GM18867 (cell line): ENCODE results near the gene CCDC192.

Experiments
- ATAC-seq: cut with Tn5 transposase; IDR thresholded peaks from one replicate; pipeline ENCODE4 v1.9.1; 2021; ENCODE audit warnings: mild to moderate bottlenecking, moderate library complexity; ENCODE audit not compliant: unreplicated experiment

CCDC192 gene

DNA sequence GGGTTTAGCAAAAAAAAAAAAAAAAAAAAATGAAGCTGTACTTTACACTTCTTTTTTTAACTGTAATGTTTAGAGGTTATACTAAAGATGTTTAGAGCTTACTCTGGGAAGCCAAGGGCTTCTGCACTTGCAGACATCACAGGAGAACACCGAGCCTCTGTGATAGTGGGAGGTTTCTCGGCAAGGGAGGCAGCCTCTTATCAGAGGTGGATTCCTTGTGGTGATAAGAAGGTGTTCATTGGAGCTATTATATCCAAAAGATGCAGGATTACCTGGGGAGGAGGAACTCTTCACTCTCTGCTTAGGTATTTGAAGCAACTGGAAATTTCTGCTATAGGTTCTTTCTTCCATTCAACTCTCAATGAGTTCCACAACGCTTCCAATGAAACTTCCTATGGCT lies 209.2 kb downstream of the CCDC192 start:
- no peak for ATAC-seq

DNA sequence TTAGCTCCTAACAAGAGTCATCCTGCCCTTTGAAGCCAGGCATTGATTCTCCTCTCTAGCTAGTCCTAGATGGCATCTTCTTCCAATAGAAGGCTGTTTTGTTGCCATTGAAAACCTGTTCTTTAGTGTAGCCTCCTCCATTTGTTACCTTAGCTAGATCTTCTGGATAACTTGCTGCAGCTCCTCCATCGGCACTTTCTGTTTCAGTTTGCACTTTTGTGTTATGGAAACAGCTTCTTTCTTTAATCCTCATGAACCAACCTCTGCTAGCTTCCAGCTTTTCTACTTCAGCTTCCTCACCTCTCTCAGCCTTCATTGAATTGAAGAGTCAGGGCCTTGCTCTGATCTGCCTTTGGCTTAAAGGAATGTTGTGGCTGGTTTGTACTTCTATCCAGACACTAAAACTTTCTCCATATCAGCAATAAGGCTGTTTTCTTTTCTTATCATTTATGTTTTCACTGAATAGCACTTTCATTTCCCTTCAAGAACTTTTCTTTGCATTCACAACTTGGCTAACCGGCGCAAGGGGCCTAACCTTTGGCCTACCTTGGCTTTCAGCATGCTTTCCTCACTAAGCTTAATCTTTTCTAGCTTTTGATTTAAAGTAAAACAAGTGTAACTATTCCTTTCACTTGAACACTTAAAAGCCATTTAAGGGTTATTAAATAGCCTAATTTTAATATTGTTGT lies 213.8 kb downstream of the CCDC192 start:
- ATAC-seq, result no peak

DNA sequence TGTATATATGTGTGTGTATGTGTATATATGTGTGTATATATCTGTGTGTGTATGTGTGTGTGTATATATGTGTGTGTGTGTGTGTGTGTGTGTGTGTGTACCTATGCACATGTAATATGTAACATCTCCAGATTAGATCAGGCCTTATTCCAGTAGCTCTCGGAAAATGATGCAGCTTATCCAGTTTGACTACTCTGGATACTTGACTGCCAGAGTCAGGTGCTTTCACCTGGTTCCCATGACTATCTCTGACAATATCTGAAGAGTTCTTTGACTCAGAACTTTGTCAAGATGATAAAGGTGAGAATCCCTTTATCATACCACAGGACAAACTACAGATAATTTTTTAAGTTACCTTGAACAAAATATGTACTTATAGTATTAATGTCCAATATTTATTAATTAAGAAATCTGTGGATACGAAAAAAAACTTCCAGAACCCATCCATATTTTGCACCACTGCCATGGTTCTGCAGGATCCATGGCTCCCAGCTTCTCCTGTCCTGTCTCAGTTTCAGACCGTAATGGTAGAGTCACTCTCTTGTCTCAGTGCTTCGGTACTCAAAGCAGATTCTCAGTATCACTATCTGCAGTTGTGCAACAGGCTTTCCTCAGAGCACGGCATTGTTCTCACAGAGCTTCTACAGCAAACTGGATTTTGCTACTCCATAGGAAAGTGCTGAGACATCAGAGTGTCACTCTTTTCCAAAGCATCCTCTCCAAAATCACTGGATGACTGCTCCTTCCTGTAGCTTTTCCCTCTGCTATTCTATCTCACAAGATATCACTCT lies 216.0 kb downstream of the CCDC192 start:
- ATAC-seq, result no peak

DNA sequence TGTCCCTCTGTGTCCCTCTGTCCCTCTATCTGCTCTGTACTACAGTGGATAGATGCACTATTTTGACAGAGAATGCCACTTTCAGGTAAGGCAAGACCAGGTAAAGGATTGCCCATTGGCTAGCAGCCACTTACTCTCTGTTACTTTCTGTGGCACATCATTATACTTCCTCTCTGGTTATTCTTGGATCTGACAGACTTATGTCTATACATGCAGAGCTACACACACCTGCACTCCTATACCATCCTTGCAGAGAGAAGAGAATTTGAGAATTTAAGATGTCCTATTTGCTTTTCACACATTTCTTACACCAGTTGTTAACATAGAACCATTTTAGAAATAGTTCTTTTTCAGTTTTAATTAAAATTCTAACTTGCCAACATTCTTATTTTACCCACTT lies 216.6 kb downstream of the CCDC192 start:
- ATAC-seq, result no peak

DNA sequence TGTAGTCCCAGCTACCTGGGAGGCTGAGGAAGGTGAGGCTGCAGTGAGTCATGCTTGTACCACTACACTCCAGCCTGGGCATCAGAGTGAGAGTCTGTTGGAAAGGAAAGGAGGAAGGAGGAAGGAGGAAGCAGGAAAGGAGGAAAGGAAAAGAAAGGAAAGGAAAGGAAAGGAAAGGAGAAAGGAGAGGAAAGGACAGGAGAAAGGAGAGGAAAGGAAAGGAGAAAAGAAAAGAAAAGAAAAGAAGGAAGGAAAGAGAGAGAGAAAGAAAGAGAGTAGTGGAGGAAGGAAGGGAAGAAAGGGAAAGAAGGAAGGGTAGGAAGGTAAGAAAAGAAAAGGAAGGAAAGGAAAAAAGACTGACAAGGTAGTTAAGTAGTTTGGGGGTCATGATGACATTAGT lies 217.7 kb downstream of the CCDC192 start:
- ATAC-seq, result no peak

DNA sequence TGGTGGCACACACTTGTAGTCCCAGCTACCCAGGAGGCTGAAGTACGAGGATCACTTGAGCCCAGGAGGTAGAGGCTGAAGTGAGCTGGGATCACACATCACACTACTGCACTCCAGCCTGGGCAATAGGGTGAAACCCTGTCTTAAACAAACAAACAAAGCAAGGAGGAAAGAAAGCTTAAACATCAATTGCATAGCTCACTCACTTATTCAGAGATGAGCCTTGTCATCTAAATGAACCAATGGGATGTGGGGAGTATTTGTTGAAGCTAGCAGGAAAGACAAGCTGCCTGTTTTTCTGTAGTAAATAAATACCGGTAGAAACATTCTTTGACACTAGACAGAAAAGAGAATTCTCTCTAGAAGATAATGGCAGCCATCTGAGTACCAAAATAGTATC lies 219.4 kb downstream of the CCDC192 start:
- no peak for ATAC-seq

DNA sequence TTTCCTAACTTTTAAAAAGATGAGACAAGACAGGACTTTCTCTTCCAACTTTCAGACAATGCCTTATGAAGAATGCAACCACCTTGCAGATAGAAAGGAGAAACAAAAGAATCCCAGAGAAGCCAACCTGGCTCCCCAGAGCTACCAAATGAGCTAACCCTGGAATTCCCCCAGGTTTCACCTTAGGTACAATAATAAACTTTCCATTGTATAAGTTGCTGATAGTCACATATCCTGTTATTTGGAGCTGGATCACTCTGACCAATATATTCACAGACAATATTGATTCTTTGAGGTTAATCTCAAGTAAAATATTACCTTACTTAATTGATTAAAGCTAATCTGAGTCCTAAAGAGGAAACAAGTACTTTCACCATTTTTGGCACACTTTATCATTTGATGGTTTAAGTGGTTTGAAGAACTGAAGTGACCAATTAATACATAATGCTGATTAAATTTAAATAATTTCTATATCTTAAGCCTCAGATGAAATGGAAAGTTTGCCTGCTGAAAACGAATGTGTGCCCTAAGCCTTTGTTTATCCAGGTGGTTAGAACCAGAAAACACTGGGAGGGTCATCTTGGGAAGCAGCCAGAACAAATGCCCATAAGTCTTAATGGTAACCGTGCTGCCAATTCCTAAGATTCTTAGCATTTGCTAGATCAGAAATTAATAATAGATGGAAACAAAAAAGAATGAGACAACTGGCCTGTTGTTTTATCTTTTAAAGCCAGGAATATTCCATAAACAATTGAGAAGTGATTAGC lies 220.8 kb downstream of the CCDC192 start:
- ATAC-seq, result no peak

DNA sequence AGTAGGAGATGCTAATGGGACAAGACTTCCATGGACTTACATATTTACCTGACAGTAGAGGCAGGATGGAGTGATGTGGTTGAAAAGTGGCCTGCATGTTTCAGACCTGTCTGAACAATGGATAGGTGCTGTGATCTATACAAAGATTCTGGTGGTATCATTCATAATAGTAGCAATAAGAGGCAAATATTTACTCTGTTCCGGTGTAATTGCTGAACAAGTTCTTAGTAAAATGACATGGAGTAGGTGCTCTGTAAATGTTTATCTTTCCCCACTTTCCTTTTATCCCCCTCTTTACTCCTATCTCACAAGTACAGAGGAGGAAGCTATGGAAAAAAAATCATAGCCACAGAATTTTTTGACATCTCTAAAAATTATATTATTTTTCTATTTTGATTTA lies 221.4 kb downstream of the CCDC192 start:
- no peak for ATAC-seq

DNA sequence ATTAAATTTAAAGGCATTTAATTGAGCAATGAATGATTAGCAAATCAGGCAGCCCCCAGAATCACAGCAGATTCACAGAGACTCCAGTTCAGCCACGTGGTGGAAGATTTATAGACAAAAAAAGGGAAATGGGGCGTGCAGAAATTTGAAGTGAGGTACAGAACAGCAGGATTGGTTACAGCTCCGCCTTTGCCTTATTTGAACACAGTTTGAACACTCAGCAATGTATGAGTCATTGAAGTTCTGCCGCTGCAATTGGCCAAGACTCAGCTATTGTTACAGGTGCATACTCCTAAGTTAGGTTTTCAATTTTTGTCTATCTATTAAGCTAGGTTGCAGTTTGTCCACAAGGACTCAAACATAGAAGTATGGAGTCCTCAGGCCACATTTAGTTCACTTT lies 222.7 kb downstream of the CCDC192 start:
- ATAC-seq, result no peak

DNA sequence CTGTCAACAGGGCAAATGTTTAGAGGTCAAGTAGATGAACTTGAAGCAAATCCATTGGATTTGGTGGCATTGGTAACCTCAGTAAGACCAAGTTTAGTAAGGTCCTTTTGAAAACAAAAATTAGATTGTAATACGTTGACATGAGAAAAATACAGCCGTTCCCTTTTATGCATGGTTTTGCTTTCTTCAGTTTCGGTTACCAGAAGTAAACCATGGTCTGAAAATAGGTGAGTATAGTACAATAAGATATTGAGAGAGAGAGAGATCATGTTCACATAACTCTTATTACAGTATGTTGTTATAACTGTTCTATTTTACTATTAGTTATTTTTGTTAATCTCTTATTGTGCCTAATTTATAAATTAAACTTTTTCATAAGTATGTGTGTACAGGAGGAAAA lies 223.8 kb downstream of the CCDC192 start:
- peak; percentile 59 for ATAC-seq

DNA sequence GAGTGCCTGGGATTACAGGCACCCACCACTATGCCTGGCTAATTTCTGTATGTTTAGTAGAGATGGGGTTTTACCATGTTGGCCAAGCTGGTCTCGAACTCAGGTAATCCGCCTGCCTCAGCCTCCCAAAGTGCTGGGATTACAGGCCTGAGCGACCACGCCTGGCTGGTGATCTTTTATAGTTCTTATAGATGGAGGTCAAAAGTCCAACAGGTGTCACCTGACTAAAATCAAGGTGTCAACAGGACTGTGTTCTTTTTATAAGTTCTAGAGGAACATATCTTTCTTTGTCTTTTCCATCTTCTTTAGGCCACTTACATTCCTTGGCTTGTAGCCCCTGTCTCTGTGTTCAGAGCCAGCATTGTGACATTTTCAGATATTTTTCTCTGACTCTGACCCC lies 224.9 kb downstream of the CCDC192 start:
- ATAC-seq, result no peak

DNA sequence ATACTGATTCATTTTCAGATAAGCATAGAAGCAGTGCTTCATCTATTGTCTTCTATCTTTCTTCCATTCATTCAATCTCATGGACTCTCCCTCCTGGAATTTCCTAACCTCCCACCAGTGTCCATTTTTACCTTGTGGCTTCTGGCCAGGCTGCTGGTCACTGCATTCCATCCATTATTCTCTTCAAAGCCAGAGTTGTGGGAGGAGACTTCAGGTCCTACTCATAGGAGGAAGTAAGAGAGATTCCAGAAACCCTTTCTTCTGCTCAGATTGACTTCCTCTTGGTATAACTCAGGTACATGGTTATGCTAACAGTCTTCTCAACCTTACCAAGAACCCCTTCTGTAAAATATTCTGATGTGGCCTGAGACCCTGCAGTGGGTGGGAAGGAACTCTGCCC lies 227.1 kb downstream of the CCDC192 start:
- ATAC-seq, result no peak

DNA sequence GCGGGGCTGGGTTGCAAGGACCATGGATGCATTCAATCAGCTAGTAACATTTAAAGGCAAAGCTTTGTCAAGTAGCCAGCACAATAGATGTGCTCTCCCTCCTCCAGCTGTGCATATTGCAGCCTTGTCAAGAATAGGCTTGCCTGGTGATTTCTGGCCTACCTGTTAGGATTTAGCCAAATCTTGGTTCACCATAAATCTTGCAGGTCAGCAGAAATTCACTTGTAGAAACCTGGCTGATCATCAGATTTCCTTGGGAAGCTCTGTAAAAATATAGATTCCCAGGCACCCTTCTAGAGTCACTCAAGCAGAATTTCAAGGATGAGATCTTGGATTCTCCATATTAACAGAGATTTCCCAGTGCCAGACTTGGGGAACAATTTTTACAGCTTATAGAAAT lies 228.2 kb downstream of the CCDC192 start:
- ATAC-seq, result no peak

DNA sequence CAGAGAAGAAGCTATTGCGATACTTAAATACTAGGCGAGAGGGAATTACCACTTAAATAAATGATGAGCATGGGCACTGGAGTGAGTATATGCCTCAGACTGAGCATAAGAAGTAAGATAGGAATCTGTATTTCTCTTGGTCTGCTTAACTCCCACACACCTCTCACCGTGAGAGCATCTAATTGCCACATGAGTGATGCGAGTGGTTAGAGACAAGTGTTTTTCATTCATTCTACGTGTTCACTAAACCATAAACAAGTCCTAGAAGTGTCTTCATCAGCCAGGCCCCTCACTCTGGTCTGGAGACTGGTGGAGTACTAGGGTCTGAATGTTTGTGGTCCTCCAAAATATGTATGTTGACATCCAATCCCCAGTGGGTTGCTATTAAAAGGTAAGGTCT lies 230.2 kb downstream of the CCDC192 start:
- ATAC-seq, result no peak

DNA sequence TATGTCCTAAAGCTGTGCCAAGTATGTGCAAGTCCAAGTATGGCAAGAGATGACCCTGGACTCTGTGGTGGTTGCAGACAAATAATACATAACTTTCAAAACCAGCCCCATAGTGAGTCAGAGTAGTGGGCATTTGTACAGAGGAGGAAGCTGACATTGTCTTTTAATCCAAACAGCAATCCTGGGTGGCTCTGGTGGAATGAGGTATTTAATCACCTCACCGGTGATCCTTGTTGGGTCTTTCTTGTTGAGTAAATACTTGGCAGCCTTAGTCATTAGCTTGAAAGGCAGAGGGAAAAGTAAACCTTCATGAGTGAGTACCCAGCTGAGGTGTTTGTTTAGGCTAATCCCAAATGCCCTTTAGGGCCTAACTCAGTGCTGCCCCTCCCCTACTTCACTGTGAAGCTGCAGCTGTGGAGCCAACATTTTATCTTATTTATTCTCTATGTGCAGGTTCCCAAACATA lies 231.6 kb downstream of the CCDC192 start:
- no peak for ATAC-seq

DNA sequence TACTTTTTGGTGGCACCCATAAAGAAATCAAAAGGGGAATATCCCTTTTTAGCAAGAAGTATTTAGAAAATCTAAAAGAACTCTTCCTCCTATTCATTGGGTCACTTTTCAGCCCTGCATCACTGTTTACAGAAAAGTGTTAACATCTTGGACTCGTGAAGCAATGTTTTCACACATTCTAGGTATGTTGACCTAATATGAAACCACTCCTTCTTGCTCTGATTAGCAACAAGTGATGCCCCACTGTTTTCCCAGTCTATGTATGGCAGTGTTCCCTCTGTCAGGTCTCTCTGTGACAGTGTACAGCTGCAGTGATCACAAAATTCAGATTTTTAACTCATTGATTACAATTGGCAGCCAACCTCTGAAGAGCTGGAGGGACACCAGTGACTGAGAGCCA lies 232.2 kb downstream of the CCDC192 start:
- ATAC-seq, result no peak

DNA sequence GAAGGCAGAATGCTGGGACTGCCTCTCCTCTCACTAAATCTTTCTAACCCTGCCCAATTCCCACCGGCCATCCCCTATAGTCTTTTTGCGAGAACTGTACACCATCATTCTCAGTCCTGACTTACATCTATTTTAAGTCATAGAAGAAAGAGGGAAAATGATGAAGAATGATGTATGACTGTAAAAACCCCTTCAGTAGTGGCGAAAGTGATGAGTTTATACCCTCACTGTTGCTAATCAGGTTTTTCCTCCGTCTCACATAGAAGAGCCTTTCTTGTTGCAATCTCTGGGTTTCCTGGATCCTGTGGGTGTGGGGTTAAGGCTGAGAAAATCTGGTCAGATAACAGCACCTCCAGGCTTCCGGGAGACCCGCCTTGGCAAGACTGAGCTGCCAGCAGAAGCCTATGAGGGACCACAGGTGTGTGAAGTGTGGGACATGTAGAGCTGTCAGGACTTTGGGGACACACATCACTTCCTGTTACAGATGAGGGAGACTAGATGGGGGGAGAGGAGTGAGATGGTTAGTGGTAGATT lies 233.3 kb downstream of the CCDC192 start:
- no peak for ATAC-seq

DNA sequence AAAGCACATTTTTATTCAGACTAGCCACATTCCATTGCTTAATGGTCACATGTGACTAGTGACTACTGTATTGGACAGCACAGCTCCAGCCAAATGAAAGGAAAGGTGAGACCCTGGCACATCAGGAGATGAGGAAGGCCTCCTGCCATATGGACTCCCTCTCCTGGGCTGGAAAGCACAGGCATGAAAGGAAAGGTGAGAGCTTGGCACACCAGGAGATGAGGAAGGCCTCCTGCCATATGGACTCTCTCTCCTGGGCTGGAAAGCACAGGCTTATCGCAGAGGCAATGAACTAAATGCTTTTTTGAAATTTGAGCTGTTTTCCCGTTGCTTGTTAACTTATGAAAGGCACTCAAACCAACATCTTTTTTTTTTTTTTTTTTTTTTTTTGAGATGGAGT lies 235.6 kb downstream of the CCDC192 start:
- no peak for ATAC-seq

DNA sequence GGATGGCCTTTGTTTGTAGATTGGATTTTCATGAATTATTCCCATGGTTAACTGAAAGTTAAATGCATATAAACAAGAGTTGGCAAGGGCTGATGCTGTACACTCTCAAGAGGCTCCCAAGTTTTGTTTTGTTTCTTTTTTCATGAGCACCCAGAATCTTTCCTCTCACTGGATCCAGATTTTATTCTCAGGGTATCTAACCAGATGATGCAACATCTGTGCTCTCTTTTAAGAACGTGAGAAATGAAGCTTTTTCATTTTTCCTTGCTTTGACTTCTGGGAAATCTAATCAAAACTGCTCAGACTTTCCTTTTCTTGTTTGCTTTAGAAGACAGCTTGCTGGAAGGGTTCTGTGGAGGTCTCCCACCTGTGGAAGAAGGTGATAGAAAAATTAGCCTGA lies 237.7 kb downstream of the CCDC192 start:
- ATAC-seq, result no peak

DNA sequence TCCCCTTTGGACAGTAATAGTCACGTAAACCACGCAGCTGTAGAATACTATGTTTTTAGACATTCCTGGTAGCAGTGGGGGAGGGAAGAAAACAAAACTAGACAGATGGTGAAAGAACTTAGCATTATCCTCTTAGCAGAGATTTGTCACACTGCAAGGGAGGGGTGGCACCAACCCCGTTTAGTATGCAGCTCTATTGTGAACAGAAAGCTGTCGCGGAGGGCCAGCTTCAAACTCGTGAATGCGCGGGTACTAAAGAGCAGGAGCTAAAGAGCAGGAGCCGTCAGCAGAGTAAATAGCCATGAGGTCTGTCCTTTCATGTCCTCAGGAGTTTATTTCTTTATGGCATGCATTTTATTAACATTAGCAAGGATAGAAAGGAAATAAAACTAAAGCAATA lies 238.5 kb downstream of the CCDC192 start:
- ATAC-seq, result no peak

DNA sequence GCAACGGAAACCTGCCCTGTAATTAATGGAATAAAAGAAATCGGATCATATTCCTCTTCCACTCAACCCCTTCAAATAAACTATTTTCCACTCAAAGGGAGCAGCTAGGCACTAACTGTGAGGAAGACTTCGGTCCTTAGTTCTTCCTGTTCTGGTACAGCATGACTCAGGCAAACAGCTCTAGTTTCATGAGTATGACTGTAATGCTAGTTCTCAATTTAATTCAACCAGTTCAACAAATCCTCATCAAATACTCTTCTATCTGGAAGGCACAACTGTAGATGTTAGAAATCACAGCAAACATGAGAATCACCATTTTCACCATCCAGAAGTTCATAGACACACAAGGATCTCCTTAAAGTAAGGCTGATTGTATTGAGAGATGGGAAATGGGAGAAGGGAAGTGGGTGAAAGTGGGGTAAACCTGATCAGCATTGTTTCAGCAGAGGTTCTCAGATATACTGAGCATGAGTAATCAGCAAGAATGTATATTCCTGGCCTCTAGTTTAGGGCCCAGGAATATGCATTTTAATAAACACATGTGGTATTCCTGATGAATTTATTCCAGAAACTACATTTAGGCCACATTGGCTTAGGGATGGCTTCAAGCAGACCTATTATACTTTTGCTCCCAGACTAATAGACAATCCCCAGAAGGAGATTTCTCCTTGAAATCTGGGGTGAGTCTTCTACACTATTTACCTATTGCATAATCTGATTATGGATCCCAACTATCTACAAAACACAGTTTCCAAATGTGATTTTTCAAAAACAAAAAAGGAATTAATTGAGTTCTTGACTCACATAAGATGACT lies 239.3 kb downstream of the CCDC192 start:
- ATAC-seq, result no peak
